K562 (cell line): Measurements from ENCODE around the gene PPCDC. TPM values are rescaled to one million over a fixed set of nuclear protein-coding genes. Genes with fewer than 3 reads are reported as not detected.

ENCODE experiments used
- ATAC-seq: fragments of 200-7000 bp; cut with Tn5 transposase; 3 replicates; pipeline ENCODE4 v1.9.1; 2020; ENCODE audit warnings: moderate library complexity
- BruUV-seq: library from RNA; stranded (reverse); fragments of 400-500 nt; replicated peaks from 2 replicates; lab custom pipeline; 2021; lab: Mats Ljungman, UMichigan
- CTCF ChIA-PET: fragments of 300-600 bp; formaldehyde crosslinking; extraction: SDS; loops from one replicate; lab custom pipeline; 2021; ENCODE audit warnings: low intra/inter-chr PET ratio; lab: Yijun Ruan, JAX
- POLR2A ChIA-PET: fragments of 300-600, 350-650 bp; sonication (Branson Sonifier 250); formaldehyde crosslinking; extraction: SDS; loops from one replicate; lab custom pipeline; 2021; ENCODE audit warnings: antibody characterized with exemption, inconsistent platforms; lab: Yijun Ruan, JAX
- DNase-seq, 4 experiments: peaks; one replicate each; pipeline versions ENCODE4 v3.0.0 to v3.0.0-alpha.2; 2011 to 2018; ENCODE audit warnings: low spot score in 3 of 4, mixed read lengths in 3 of 4; ENCODE audit errors: extremely low read depth in 1 of 4
- FAIRE-seq: peaks from 2 replicates; lab custom pipeline; 2011; peaks lifted over from hg19 to GRCh38; lab: Jason Lieb, UNC
- H2AFZ ChIP-seq: 2 replicates; pipeline ENCODE4 v1.6.0; 2011; ENCODE audit warnings: low read depth, low read length, control low read depth, inconsistent platforms
- H3K27ac ChIP-seq: fragments of 200-600 bp; 3 replicates; pipeline ENCODE4 v1.8.0; 2011; ENCODE audit warnings: low read depth, mild to moderate bottlenecking, control low read depth, inconsistent platforms, low read length, moderate library complexity, mixed read lengths; ENCODE audit errors: extremely low read depth
- H3K27me3 ChIP-seq, 2 experiments: fragments of 300-600 bp in 1 of 2; 2 replicates in 1 of 2; 3 replicates in 1 of 2; pipeline versions ENCODE4 v1.6.0 to v1.8.0; 2011; ENCODE audit warnings: inconsistent platforms in 2 of 2, low read length in 2 of 2, mild to moderate bottlenecking in 1 of 2, mixed read lengths in 1 of 2, moderate library complexity in 1 of 2; ENCODE audit not compliant: control insufficient read depth in 2 of 2, insufficient read depth in 2 of 2
- H3K36me3 ChIP-seq: fragments of 300-600 bp; 3 replicates; pipeline ENCODE4 v1.8.0; 2011; ENCODE audit warnings: mild to moderate bottlenecking, low read length, inconsistent platforms; ENCODE audit not compliant: control insufficient read depth, insufficient read depth
- H3K4me1 ChIP-seq, 2 experiments: fragments of 200-600 bp in 1 of 2; replicated peaks in 1 of 2; 2 replicates in 1 of 2; 3 replicates in 1 of 2; pipeline versions ENCODE4 v1.5.1 to v1.8.0; 2011; ENCODE audit warnings: inconsistent platforms in 2 of 2, low read length in 2 of 2, mild to moderate bottlenecking in 1 of 2, mixed read lengths in 1 of 2, moderate library complexity in 1 of 2; ENCODE audit not compliant: control insufficient read depth in 2 of 2, insufficient read depth in 2 of 2
- H3K4me2 ChIP-seq: 2 replicates; pipeline ENCODE4 v1.6.1; 2011; ENCODE audit warnings: low read length, control low read depth, inconsistent platforms, mixed read lengths; ENCODE audit not compliant: insufficient read depth
- H3K4me3 ChIP-seq: fragments of 200-600 bp; sonication (generic), shearing (Covaris generic); 2 replicates; pipeline ENCODE4 v1.5.1; 2016; ENCODE audit warnings: control low read depth, inconsistent platforms
- H3K79me2 ChIP-seq: fragments of 200-600 bp; 3 replicates; pipeline ENCODE4 v1.8.0; 2011; ENCODE audit warnings: low read length, inconsistent platforms; ENCODE audit not compliant: control insufficient read depth, insufficient read depth
- H3K9ac ChIP-seq, 2 experiments: 2 replicates each; pipeline versions ENCODE4 v1.6.0 to v1.6.1; 2011; ENCODE audit warnings: low read depth in 2 of 2, low read length in 2 of 2, control low read depth in 1 of 2, inconsistent platforms in 1 of 2, mild to moderate bottlenecking in 1 of 2, mixed read lengths in 1 of 2; ENCODE audit not compliant: insufficient read depth in 1 of 2
- H3K9me1 ChIP-seq: one replicate; pipeline ENCODE4 v1.6.0; 2011; ENCODE audit warnings: inconsistent platforms, mild to moderate bottlenecking, low read length, moderate library complexity; ENCODE audit not compliant: control insufficient read depth, insufficient read depth
- H3K9me3 ChIP-seq: replicated peaks from 2 replicates; pipeline ENCODE4 v1.5.1; 2011; ENCODE audit warnings: low read depth, low read length, inconsistent platforms; ENCODE audit not compliant: control insufficient read depth, insufficient read depth
- H4K20me1 ChIP-seq: replicated peaks from 2 replicates; pipeline ENCODE4 v1.6.1; 2011; ENCODE audit warnings: low read length, inconsistent platforms, mixed read lengths; ENCODE audit not compliant: control insufficient read depth, insufficient read depth
- BRD9 ChIP-seq: fragments of 450-650 bp; IDR thresholded peaks from 2 replicates; pipeline ENCODE4 v1.6.1; 2018; ENCODE audit warnings: low read depth; ENCODE audit not compliant: partially characterized antibody
- HNRNPUL1 ChIP-seq: fragments of 200-400 bp; formaldehyde crosslinking; IDR thresholded peaks from 2 replicates; pipeline ENCODE4 v1.6.1; 2017; ENCODE audit warnings: low read length
- MYC ChIP-seq, 2 experiments: fragments of 250-450 bp in 1 of 2; sonication (Bioruptor Pico) in 1 of 2; IDR thresholded peaks; 2 replicates each; pipeline versions ENCODE4 v1.5.1 to v1.6.1; 2012 to 2021; ENCODE audit warnings: low read depth in 2 of 2, borderline replicate concordance in 1 of 2, improper control_type of control experiment in 1 of 2, low read length in 1 of 2, mild to moderate bottlenecking in 1 of 2, moderate library complexity in 1 of 2
- NFIC ChIP-seq: fragments of 450-650 bp; IDR thresholded peaks from 2 replicates; pipeline ENCODE4 v1.6.1; 2017; ENCODE audit warnings: mild to moderate bottlenecking, inconsistent platforms
- RFX7 ChIP-seq: fragments of 250-450 bp; sonication (Bioruptor Pico); IDR thresholded peaks from 2 replicates; pipeline ENCODE4 v1.5.1; 2021; ENCODE audit warnings: mild to moderate bottlenecking
- SPI1 ChIP-seq: IDR thresholded peaks from 2 replicates; pipeline ENCODE4 v1.6.1; 2011; ENCODE audit warnings: low read depth, low read length, control low read depth, borderline replicate concordance
- ZBTB17 ChIP-seq: fragments of 450-650 bp; formaldehyde crosslinking; IDR thresholded peaks from 2 replicates; pipeline ENCODE4 v1.4.0; 2020; ENCODE audit warnings: mild to moderate bottlenecking
- WGBS: fragments of 100-300 bp; shearing (Covaris generic); methylation state at CpG from one replicate; pipeline ENCODE4 v1.1.6; 2016; ENCODE audit warnings: low coverage, mixed read lengths; ENCODE audit not compliant: insufficient coverage; ENCODE audit errors: missing lambda C conversion rate; 5-methylcytosine and 5-hydroxymethylcytosine counted together
- in situ Hi-C: fragments of 300-500 bp; cut with MboI; formaldehyde crosslinking; loops from 4 replicates; pipeline ENCODE4 v1.15.0; 2018; ENCODE audit warnings: inconsistent platforms, mixed read lengths
- intact Hi-C: fragments of 100-400 bp; cut with micrococcal nuclease; formaldehyde crosslinking; loops from 2 replicates; pipeline ENCODE4 v1.14.2; 2022
- polyA plus RNA-seq, 8 experiments: library from polyadenylated mRNA; depleted of rRNA in 4 of 8; stranded (reverse) in 5 of 8; unstranded in 3 of 8; fragments of >200 nt; fragmentation: Nextera tagmentation in 2 of 8; fragmentation: Illumina TruSeq in 1 of 8; extraction: Ambion mirVana in 2 of 8; extraction: Trizol in 1 of 8; gene quantifications; 2 replicates each; pipeline versions ENCODE4 v1.2.1 to v1.2.3, GENCODE V29; 2011 to 2014; ENCODE audit warnings: inconsistent platforms in 1 of 8, missing spikeins in 1 of 8
- total RNA-seq, 7 experiments: library from RNA; depleted of rRNA in 6 of 7; stranded (reverse); fragments of >200 nt in 6 of 7; fragmentation: Illumina TruSeq in 2 of 7; extraction: Trizol in 2 of 7; gene quantifications; 2 replicates each; pipeline versions ENCODE4 v1.2.1 to v1.2.3, GENCODE V29; 2011 to 2021; ENCODE audit warnings: low replicate concordance in 1 of 7

Gene PPCDC
- total and polyA plus RNA-seq, 9 of the 15 experiments (the other 6 are each of a cell fraction or from before 2014, with no cell fraction given): 10.9 to 53.6 (median 16.7) TPM

DNA sequence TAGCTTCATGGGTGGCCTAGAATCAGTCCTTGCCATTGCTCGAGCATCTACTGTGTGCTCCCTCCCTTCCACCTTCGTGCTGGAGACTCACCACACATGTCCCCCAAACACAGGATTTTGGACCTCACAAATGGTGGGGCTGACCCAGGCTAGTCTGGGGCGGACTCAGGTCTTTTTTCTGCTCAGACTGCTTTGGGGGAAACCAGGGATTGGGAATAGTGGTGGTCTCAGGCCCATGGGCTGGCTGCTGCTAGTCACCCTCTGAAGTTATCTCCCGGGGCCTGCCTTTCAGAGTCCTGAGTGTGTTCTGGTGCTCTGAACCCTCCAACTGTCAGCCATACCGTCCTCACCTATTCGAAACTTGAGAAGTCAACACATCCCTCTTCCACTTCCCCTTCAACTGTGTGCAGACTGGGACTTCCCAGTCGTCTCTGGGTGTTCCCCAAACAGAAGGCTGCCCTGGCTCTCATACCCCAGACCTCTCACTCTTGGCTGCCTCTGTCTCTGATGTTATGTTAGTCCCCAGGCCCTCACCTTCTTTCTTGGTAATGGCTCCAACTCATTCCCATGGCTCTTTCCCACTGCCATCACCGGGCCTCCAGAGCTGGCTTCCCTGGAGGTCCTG lies 46.0 kb downstream of the PPCDC start:
- no peak overlapping the region for H3K27ac ChIP-seq
- H3K9me3 ChIP-seq: no peaks in the 10 kb centered on the region
- H2AFZ ChIP-seq: no peak overlapping the region
- WGBS: 43% methylated on average over 8 of the region's 8 CpGs
- no TSS peak for BruUV-seq
- TF ChIP-seq HNRNPUL1: no peak
- TF ChIP-seq SPI1: peak; percentile 76; the same call in 1 of the 2 replicates
- TF ChIP-seq BRD9: no peak
- no peak for TF ChIP-seq NFIC
- TF ChIP-seq ZBTB17: no peak
- no peak for TF ChIP-seq RFX7 (CRISPR knock-in tag)
- no peak for TF ChIP-seq MYC (IDR thresholded peaks at IDR 0.05; ENCODE audit: low read depth, low read length)
- TF ChIP-seq MYC (CRISPR knock-in tag; IDR thresholded peaks at IDR 0.05; ENCODE audit: borderline replicate concordance, low read depth): no peak
- TF ChIP-seq, all 486 proteins: peak for 1
- no peak for FAIRE-seq
- peaks cover 0 to 17% of the 10 kb centered on the region in 2 experiments; a peak in 2 of 5 replicates for H3K27me3 ChIP-seq
- no peak for ATAC-seq
- peaks cover 6 to 22% of the 10 kb centered on the region in 2 experiments; a peak in 4 of 5 replicates for H3K4me1 ChIP-seq
- DNase-seq: no peak
- ChIA-PET CTCF (no interaction called here), POLR2A (interaction anchor here (0.6 to 0.8 kb wide), 2 partner anchors 11 to 1571 kb away, joined by 3 read pairs; no protein-coding TSS in a partner anchor)
- H3K9ac ChIP-seq: no peak overlapping the region
- H3K79me2 ChIP-seq: no peaks in the 10 kb centered on the region
- H3K9me1 ChIP-seq: no peaks in the 10 kb centered on the region
- no peak overlapping the region for H3K4me2 ChIP-seq
- H3K4me3 ChIP-seq: no peak overlapping the region
- intact Hi-C loops (loop anchor here (5.0 kb wide), 1 partner anchor 93 kb away; no protein-coding TSS in a partner anchor), in situ Hi-C loops (no loop called here)
- H3K36me3 ChIP-seq: no peaks in the 10 kb centered on the region
- peaks cover 6% of the 10 kb centered on the region for H4K20me1 ChIP-seq
